Measurements from ENCODE around the gene ZHX3. TPM values are rescaled to one million over a fixed set of nuclear protein-coding genes. Genes with fewer than 3 reads are reported as not detected.

ZHX3 gene
- total and polyA plus RNA-seq, 2 of the 13 experiments (the other 11 are each of a cell fraction or from before 2014, with no cell fraction given), result 8.4 to 11.7 TPM

- Histone ChIP-seq H3K79me2 (ENCODE audit: insufficient read depth, low read length) (no peaks in the 10 kb centered on the region), H2AFZ (ENCODE audit: low read length) (no peak overlapping the region)
- POLR2A ChIA-PET, result no interaction called here
Measured at GRCh38 chr20:41273445-41273844, 44.1 kb downstream of the ZHX3 start.

More at GRCh38 chr20:41273445-41273844, 44.1 kb downstream of the ZHX3 start:
- H3K27ac ChIP-seq (ENCODE audit: extremely low read length, insufficient read depth, low read length), result no peak overlapping the region
- ATAC-seq (no peak), FAIRE-seq (no peak), DNase-seq (ENCODE audit: low spot score) (no peak)
- in situ Hi-C loops (cut with HindIII; ENCODE audit: extremely low pct_ligation_motif_present, low pct_unique_long_range_greater_than_20kb) (no loop called here), intact Hi-C loops (cut with micrococcal nuclease; ENCODE audit: unreplicated experiment) (no loop called here)
- H3K4me3 ChIP-seq (replicated peaks in 1 of 3; ENCODE audit: insufficient read depth in 1 of 3, low read depth in 2 of 3, low read length in 3 of 3), result no peak overlapping the region
- H3K4me1 ChIP-seq (ENCODE audit: insufficient read depth, low read length), result peaks cover 6% of the 10 kb centered on the region; the same call in 1 of the 2 replicates
- H3K36me3 ChIP-seq (replicated peaks in 1 of 2; ENCODE audit: control insufficient read depth in 1 of 2, insufficient read depth in 2 of 2, low read length in 2 of 2), result no peaks in the 10 kb centered on the region
- no peak for TF ChIP-seq NPAS2 (CRISPR knock-in tag; IDR thresholded peaks at IDR 0.05; ENCODE audit: borderline replicate concordance)
- TF ChIP-seq ZNF562 (CRISPR knock-in tag; IDR thresholded peaks at IDR 0.05; ENCODE audit: borderline replicate concordance), result no peak
- no peak for TF ChIP-seq E2F2 (CRISPR knock-in tag; IDR thresholded peaks at IDR 0.05; ENCODE audit: borderline replicate concordance)
- no peak for TF ChIP-seq ELF1 (CRISPR knock-in tag; IDR thresholded peaks at IDR 0.05)
- no peak for TF ChIP-seq PCBP2 (optimal IDR thresholded peaks at IDR 0.05; ENCODE audit: low read depth, low read length, poor library complexity, severe bottlenecking)
- no peak for TF ChIP-seq ZNF746 (CRISPR knock-in tag; IDR thresholded peaks at IDR 0.05)
- TF ChIP-seq ZXDC (CRISPR knock-in tag; IDR thresholded peaks at IDR 0.05), result no peak
- no peak for TF ChIP-seq RCOR2 (CRISPR knock-in tag; IDR thresholded peaks at IDR 0.05)
- TF ChIP-seq ATAD3A (CRISPR knock-in tag; IDR thresholded peaks at IDR 0.05), result no peak
- TF ChIP-seq TCF7 (IDR thresholded peaks at IDR 0.05; ENCODE audit: low read depth), result no peak
- TF ChIP-seq ZNF737 (CRISPR knock-in tag; IDR thresholded peaks at IDR 0.05; ENCODE audit: borderline replicate concordance), result no peak
- no peak for TF ChIP-seq TRAFD1 (CRISPR knock-in tag; IDR thresholded peaks at IDR 0.05; ENCODE audit: borderline replicate concordance)
- TF ChIP-seq DR1 (CRISPR knock-in tag; IDR thresholded peaks at IDR 0.05), result no peak
- TF ChIP-seq JARID2 (CRISPR knock-in tag; IDR thresholded peaks at IDR 0.05; ENCODE audit: insufficient replicate concordance), result no peak
- TF ChIP-seq ZNF629 (CRISPR knock-in tag; conservative IDR thresholded peaks at IDR 0.05), result no peak
- TF ChIP-seq ZC3H13 (CRISPR knock-in tag; IDR thresholded peaks at IDR 0.05), result no peak
- TF ChIP-seq GPN1 (CRISPR knock-in tag; IDR thresholded peaks at IDR 0.05; ENCODE audit: borderline replicate concordance), result no peak
- TF ChIP-seq DPF2 (CRISPR knock-in tag; IDR thresholded peaks at IDR 0.05; ENCODE audit: borderline replicate concordance, low read depth), result no peak
- TF ChIP-seq HNRNPH1 (optimal IDR thresholded peaks at IDR 0.05; ENCODE audit: low read depth, low read length), result no peak
- H3K27me3 ChIP-seq (ENCODE audit: control insufficient read depth in 1 of 2, insufficient read depth in 2 of 2, low read length in 2 of 2), result no peaks in the 10 kb centered on the region
- CTCF ChIA-PET (ENCODE audit: low intra/inter-chr PET ratio, low total read pairs), result no interaction called here
- H3K4me2 ChIP-seq (ENCODE audit: low read depth, low read length), result no peak overlapping the region
- no TSS peak for BruUV-seq (replicated peaks)
- no peaks in the 10 kb centered on the region for H4K20me1 ChIP-seq (ENCODE audit: insufficient read depth, low read length)
- H3K9me3 ChIP-seq (ENCODE audit: low read length), result no peaks in the 10 kb centered on the region
- no peak overlapping the region for H3K9ac ChIP-seq (ENCODE audit: insufficient read depth, low read depth, low read length)
